PC-3 (cell line): ENCODE results near the gene NR5A1. TPM values are rescaled to one million over a fixed set of nuclear protein-coding genes. Genes with fewer than 3 reads are reported as not detected.

Experiments used
- ATAC-seq: fragments of 200-7000 bp; cut with Tn5 transposase; 2 replicates; pipeline ENCODE4 v1.9.1; 2020; ENCODE audit warnings: mild to moderate bottlenecking, moderate library complexity
- BruUV-seq: library from RNA; stranded (reverse); fragments of 400-500 nt; replicated peaks from 2 replicates; lab custom pipeline; 2021; lab: Mats Ljungman, UMichigan
- CTCF ChIA-PET: fragments of 300-600 bp; sonication (Branson Sonifier 250); formaldehyde crosslinking; loops from one replicate; lab custom pipeline; 2022; ENCODE audit warnings: antibody characterized with exemption; lab: Charles Lee
- POLR2A ChIA-PET: fragments of 300-600 bp; sonication (Branson Sonifier 250); formaldehyde crosslinking; loops from one replicate; lab custom pipeline; 2022; ENCODE audit warnings: antibody characterized with exemption; ENCODE audit not compliant: unreplicated experiment; lab: Charles Lee
- DNase-seq: peaks from one replicate; pipeline ENCODE4 v3.0.0-alpha.2; 2015
- H2AFZ ChIP-seq: fragments of 300-600 bp; sonication (generic); 2 replicates; pipeline ENCODE4 v1.6.0; 2016; ENCODE audit warnings: antibody characterized with exemption, low read length
- H3F3A ChIP-seq: fragments of 300-600 bp; sonication (generic); one replicate; pipeline ENCODE4 v1.6.0; 2017; ENCODE audit warnings: antibody characterized with exemption, low read length, control low read depth, mild to moderate bottlenecking; ENCODE audit not compliant: unreplicated experiment
- H3K27ac ChIP-seq: fragments of 300-600 bp; sonication (generic); 2 replicates; pipeline ENCODE4 v1.5.1; 2016; ENCODE audit warnings: mild to moderate bottlenecking, low read length
- H3K27me3 ChIP-seq: fragments of 300-600 bp; sonication (generic); 2 replicates; pipeline ENCODE4 v1.6.1; 2016; ENCODE audit warnings: low read length, mixed read lengths
- H3K36me3 ChIP-seq: fragments of 300-600 bp; sonication (generic); 2 replicates; pipeline ENCODE4 v1.6.1; 2016; ENCODE audit warnings: low read depth, mixed run types, low read length, mixed read lengths
- H3K4me1 ChIP-seq: fragments of 300-600 bp; sonication (generic); 2 replicates; pipeline ENCODE4 v1.5.1; 2016; ENCODE audit warnings: low read length; ENCODE audit not compliant: insufficient read depth
- H3K4me2 ChIP-seq: fragments of 300-600 bp; sonication (generic); 2 replicates; pipeline ENCODE4 v1.6.0; 2016; ENCODE audit warnings: low read length
- H3K4me3 ChIP-seq: fragments of 300-600 bp; sonication (generic); 2 replicates; pipeline ENCODE4 v1.5.1; 2016; ENCODE audit warnings: mild to moderate bottlenecking, low read length, mixed read lengths
- H3K79me2 ChIP-seq: fragments of 300-600 bp; sonication (generic); 2 replicates; pipeline ENCODE4 v1.6.1; 2017; ENCODE audit warnings: low read length, mixed read lengths
- H3K9ac ChIP-seq: fragments of 300-600 bp; sonication (generic); 2 replicates; pipeline ENCODE4 v1.6.0; 2016; ENCODE audit warnings: mild to moderate bottlenecking, low read length
- H3K9me2 ChIP-seq: fragments of 300-600 bp; sonication (generic); replicated peaks from 2 replicates; pipeline ENCODE4 v1.6.1; 2016; ENCODE audit warnings: mixed run types, low read length, mixed read lengths
- H3K9me3 ChIP-seq: fragments of 300-600 bp; sonication (generic); 2 replicates; pipeline ENCODE4 v1.6.1; 2016; ENCODE audit warnings: low read length, mixed read lengths
- H4K20me1 ChIP-seq: fragments of 300-600 bp; sonication (generic); 2 replicates; pipeline ENCODE4 v1.6.1; 2016; ENCODE audit warnings: low read length, mixed read lengths
- EZH2 ChIP-seq: fragments of 300-600 bp; sonication (generic); IDR thresholded peaks from one replicate; pipeline ENCODE4 v1.6.1; 2017; ENCODE audit warnings: antibody characterized with exemption, mild to moderate bottlenecking, low read length; ENCODE audit not compliant: unreplicated experiment
- EZH2phosphoT487 ChIP-seq: fragments of 300-600 bp; sonication (generic); IDR thresholded peaks from 2 replicates; pipeline ENCODE4 v1.6.1; 2018; ENCODE audit warnings: mild to moderate bottlenecking, antibody characterized with exemption, low read length, borderline replicate concordance
- intact Hi-C: fragments of 100-400 bp; cut with micrococcal nuclease; formaldehyde crosslinking; loops from 2 replicates; pipeline ENCODE4 v1.9.0; 2023
- total RNA-seq: library from RNA; depleted of rRNA; stranded (reverse); fragments of >200 nt; gene quantifications from 2 replicates; pipeline ENCODE4 v1.2.3, GENCODE V29; 2014
- TF ChIP-seq, protein P1 (sequence below): fragments of 300-600 bp; sonication (generic); conservative IDR thresholded peaks from 2 replicates; pipeline ENCODE4 v1.5.1; 2017; ENCODE audit warnings: antibody characterized with exemption, low read depth, mild to moderate bottlenecking, low read length

NR5A1 gene
- total RNA-seq, 1 experiment from 2014 or later = not detected

DNA sequence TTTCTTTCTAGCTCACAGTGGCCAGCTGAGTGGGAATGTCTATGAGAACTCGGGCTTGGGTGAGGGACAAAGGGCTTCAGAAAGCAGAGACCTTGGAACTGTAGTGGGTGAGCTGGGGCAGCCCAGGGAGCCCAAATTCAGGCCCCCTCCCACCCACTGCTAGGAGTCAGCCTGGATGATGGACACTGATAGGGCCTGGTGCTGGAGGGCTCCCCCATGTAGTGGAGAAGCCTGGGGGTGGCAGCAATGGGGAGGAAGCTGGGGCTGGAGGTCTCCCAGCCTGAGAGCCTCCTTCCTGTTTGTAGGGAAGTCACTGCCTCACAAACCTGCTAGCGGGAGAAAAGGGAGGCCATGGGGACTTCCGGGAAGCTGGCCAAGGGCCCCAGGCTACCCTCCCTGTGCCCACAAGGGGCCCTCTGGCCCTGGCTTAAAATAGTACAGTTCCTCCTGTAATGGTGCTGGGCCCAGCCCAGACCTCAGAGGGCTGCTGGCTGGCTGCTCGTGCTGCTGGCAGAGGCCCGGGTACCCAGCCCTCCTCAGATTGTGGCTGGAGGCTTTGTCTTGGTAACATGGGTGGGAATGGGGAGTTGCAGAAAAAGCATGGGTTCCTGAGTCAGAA is 6.3 kb upstream of the NR5A1 start:
- CTCF ChIA-PET = no interaction called here
- no peak overlapping the region for H3K4me2 ChIP-seq
- no peak overlapping the region for H3K9ac ChIP-seq
- no peaks in the 10 kb centered on the region for H4K20me1 ChIP-seq
- no peaks in the 10 kb centered on the region for H3K9me2 ChIP-seq
- ATAC-seq = no peak
- DNase-seq = peak; percentile 13
- H3K4me1 ChIP-seq = no peaks in the 10 kb centered on the region
- no peaks in the 10 kb centered on the region for H3K79me2 ChIP-seq
- no peak overlapping the region for H2AFZ ChIP-seq
- POLR2A ChIA-PET = no interaction called here
- no peaks in the 10 kb centered on the region for H3K9me3 ChIP-seq
- BruUV-seq = no TSS peak
- no peaks in the 10 kb centered on the region for H3F3A ChIP-seq
- intact Hi-C loops = no loop called here
- no peaks in the 10 kb centered on the region for H3K27me3 ChIP-seq
- no peak overlapping the region for H3K27ac ChIP-seq
- no peaks in the 10 kb centered on the region for H3K36me3 ChIP-seq
- TF ChIP-seq EZH2 = no peak
- no peak for TF ChIP-seq EZH2phosphoT487
- TF ChIP-seq, protein P1, sequence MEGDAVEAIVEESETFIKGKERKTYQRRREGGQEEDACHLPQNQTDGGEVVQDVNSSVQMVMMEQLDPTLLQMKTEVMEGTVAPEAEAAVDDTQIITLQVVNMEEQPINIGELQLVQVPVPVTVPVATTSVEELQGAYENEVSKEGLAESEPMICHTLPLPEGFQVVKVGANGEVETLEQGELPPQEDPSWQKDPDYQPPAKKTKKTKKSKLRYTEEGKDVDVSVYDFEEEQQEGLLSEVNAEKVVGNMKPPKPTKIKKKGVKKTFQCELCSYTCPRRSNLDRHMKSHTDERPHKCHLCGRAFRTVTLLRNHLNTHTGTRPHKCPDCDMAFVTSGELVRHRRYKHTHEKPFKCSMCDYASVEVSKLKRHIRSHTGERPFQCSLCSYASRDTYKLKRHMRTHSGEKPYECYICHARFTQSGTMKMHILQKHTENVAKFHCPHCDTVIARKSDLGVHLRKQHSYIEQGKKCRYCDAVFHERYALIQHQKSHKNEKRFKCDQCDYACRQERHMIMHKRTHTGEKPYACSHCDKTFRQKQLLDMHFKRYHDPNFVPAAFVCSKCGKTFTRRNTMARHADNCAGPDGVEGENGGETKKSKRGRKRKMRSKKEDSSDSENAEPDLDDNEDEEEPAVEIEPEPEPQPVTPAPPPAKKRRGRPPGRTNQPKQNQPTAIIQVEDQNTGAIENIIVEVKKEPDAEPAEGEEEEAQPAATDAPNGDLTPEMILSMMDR = no peak
- no peak overlapping the region for H3K4me3 ChIP-seq

DNA sequence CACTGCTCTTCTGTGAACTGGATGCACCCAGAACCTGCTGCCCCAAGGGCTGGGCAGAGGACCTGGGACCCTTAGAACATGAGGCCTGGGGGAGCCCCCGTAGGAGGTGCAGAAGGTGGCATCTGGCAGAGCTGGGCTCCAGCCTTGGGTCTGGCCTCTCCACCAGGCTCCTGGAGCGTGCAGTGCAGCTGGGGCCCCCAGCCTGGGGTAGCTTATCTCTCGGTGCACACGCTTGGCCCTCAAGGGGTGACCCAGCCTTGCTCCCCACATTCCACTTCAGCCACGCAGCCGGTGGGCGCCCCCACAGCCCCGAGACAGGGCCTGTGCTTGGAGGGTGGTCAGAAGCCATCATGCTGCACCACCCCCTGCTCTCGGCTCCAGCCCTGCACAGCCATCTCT is 5.6 kb upstream of the NR5A1 start:
- CTCF ChIA-PET = no interaction called here

More for the DNA sequence above, 5.6 kb upstream of the NR5A1 start:
- POLR2A ChIA-PET = no interaction called here
- Histone ChIP-seq H4K20me1 (no peaks in the 10 kb centered on the region), H3F3A (no peaks in the 10 kb centered on the region), H3K27me3 (no peaks in the 10 kb centered on the region), H3K9ac (no peak overlapping the region), H3K27ac (no peak overlapping the region), H3K9me2 (no peaks in the 10 kb centered on the region), H3K36me3 (no peaks in the 10 kb centered on the region), H3K9me3 (no peaks in the 10 kb centered on the region), H3K79me2 (no peaks in the 10 kb centered on the region), H2AFZ (no peak overlapping the region), H3K4me3 (no peak overlapping the region), H3K4me1 (no peaks in the 10 kb centered on the region), H3K4me2 (no peak overlapping the region)
- DNase-seq (no peak), ATAC-seq (no peak)
- no TSS peak for BruUV-seq
- TF ChIP-seq EZH2phosphoT487 (no peak), EZH2 (no peak)
- TF ChIP-seq, protein P1 = no peak
- intact Hi-C loops = no loop called here
